Neuronal stem cell (in vitro differentiated cells): ENCODE results near the gene MAST4.

Source experiments
- DNase-seq: peaks from one replicate; pipeline ENCODE4 v3.0.0-alpha.2; 2013; ENCODE audit warnings: low spot score
- H2AFZ ChIP-seq: one replicate; pipeline ENCODE4 v1.6.1; 2013; ENCODE audit warnings: mild to moderate bottlenecking, low read length, inconsistent platforms
- H2AK5ac ChIP-seq: 2 replicates; pipeline ENCODE4 v1.6.1; 2013; ENCODE audit warnings: low read depth, mild to moderate bottlenecking, inconsistent platforms, low read length, moderate library complexity, mixed read lengths
- H2BK120ac ChIP-seq: 2 replicates; pipeline ENCODE4 v1.6.1; 2013; ENCODE audit warnings: low read depth, mild to moderate bottlenecking, inconsistent platforms, low read length, moderate library complexity, mixed read lengths
- H2BK12ac ChIP-seq: one replicate; pipeline ENCODE4 v1.6.1; 2013; ENCODE audit warnings: low read length, inconsistent platforms
- H2BK15ac ChIP-seq: 2 replicates; pipeline ENCODE4 v1.6.1; 2013; ENCODE audit warnings: mild to moderate bottlenecking, low read length, inconsistent platforms, mixed read lengths
- H2BK5ac ChIP-seq: one replicate; pipeline ENCODE4 v1.6.1; 2013; ENCODE audit warnings: inconsistent platforms, mild to moderate bottlenecking, low read length, moderate library complexity
- H3K14ac ChIP-seq: one replicate; pipeline ENCODE4 v1.6.1; 2013; ENCODE audit warnings: low read length, inconsistent platforms
- H3K18ac ChIP-seq: 2 replicates; pipeline ENCODE4 v1.6.1; 2013; ENCODE audit warnings: low read length, inconsistent platforms
- H3K23ac ChIP-seq: 2 replicates; pipeline ENCODE4 v1.6.1; 2013; ENCODE audit warnings: low read depth, mild to moderate bottlenecking, mixed read lengths, low read length, inconsistent platforms; ENCODE audit not compliant: poor library complexity
- H3K27ac ChIP-seq: replicated peaks from 3 replicates; pipeline ENCODE4 v1.5.1; 2013; ENCODE audit warnings: low read length, inconsistent platforms
- H3K27me3 ChIP-seq, 3 experiments: 2 replicates each; pipeline ENCODE4 v1.6.1; 2013; ENCODE audit warnings: low read length in 3 of 3, mild to moderate bottlenecking in 2 of 3, inconsistent platforms in 1 of 3, low read depth in 1 of 3, mixed read lengths in 1 of 3, moderate library complexity in 1 of 3; ENCODE audit not compliant: control insufficient read depth in 3 of 3, insufficient read depth in 3 of 3
- H3K36me3 ChIP-seq, 2 donors: replicated peaks in 1 of 2; 2 replicates each; pipeline ENCODE4 v1.6.1; 2013; ENCODE audit warnings: low read length in 2 of 2; ENCODE audit not compliant: control insufficient read depth in 2 of 2, insufficient read depth in 2 of 2
- H3K4ac ChIP-seq: 2 replicates; pipeline ENCODE4 v1.6.1; 2013; ENCODE audit warnings: inconsistent platforms, mild to moderate bottlenecking, low read length, moderate library complexity
- H3K4me1 ChIP-seq, 2 donors: 1 replicate in 1 of 2; 2 replicates in 1 of 2; pipeline ENCODE4 v1.6.1; 2013; ENCODE audit warnings: low read length in 2 of 2, low read depth in 1 of 2; ENCODE audit not compliant: control insufficient read depth in 2 of 2, insufficient read depth in 1 of 2
- H3K4me2 ChIP-seq: one replicate; pipeline ENCODE4 v1.6.1; 2013; ENCODE audit warnings: mild to moderate bottlenecking, low read length, inconsistent platforms; ENCODE audit not compliant: insufficient read depth, poor library complexity, severe bottlenecking
- H3K4me3 ChIP-seq, 2 donors: 2 replicates each; pipeline ENCODE4 v1.5.1; 2013; ENCODE audit warnings: low read length in 2 of 2, mild to moderate bottlenecking in 2 of 2, inconsistent platforms in 1 of 2, moderate library complexity in 1 of 2
- H3K79me1 ChIP-seq: one replicate; pipeline ENCODE4 v1.6.1; 2013; ENCODE audit warnings: low read depth, mild to moderate bottlenecking, inconsistent platforms, low read length, moderate library complexity
- H3K9ac ChIP-seq: one replicate; pipeline ENCODE4 v1.6.1; 2013; ENCODE audit warnings: mild to moderate bottlenecking, low read depth, low read length, inconsistent platforms; ENCODE audit not compliant: poor library complexity
- H3K9me3 ChIP-seq, 2 donors: replicated peaks in 1 of 2; 2 replicates each; pipeline versions ENCODE3 to v1.6.1; 2013; ENCODE audit warnings: low read length in 2 of 2, mild to moderate bottlenecking in 2 of 2, inconsistent platforms in 1 of 2, low read depth in 1 of 2, mixed read lengths in 1 of 2, moderate library complexity in 1 of 2; ENCODE audit not compliant: control insufficient read depth in 2 of 2, insufficient read depth in 1 of 2
- H4K8ac ChIP-seq: one replicate; pipeline ENCODE4 v1.6.1; 2013; ENCODE audit warnings: low read depth, mild to moderate bottlenecking, inconsistent platforms, low read length, moderate library complexity
- H4K91ac ChIP-seq: one replicate; pipeline ENCODE4 v1.6.1; 2013; ENCODE audit warnings: low read length, low read depth, mild to moderate bottlenecking, inconsistent platforms; ENCODE audit not compliant: poor library complexity
- WGBS, 2 donors: extraction: QIAGEN DNeasy Blood & Tissue Kit; methylation state at CpG; one replicate each; pipeline ENCODE4 v1.1.7; 2013; ENCODE audit warnings: missing lambda C conversion rate in 2 of 2, mixed read lengths in 1 of 2; ENCODE audit not compliant: insufficient read length in 2 of 2, insufficient replicate concordance in 1 of 2; ENCODE audit errors: extremely low coverage in 2 of 2; 5-methylcytosine and 5-hydroxymethylcytosine counted together

The MAST4 gene

DNA sequence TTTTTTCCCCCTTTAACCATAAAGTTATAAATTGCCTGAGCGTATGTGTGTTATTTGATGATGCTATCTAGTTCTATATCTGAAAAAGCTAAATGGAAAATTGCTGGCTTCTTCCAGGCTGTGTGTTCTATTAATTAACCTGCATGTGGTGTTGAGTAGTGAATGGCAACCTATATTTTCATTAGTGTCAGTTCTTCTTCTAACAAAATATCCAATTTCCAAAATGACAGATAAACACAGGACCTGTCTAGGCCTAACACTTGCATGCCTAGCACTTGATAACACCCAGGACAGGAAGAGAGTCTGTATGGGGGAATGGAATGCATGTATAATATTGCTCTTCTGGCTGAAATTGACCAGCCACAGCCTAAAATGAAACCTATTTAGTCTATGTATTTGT is 508.7 kb downstream of the MAST4 start:
- no peak overlapping the region for H3K23ac ChIP-seq
- no peak overlapping the region for H2AFZ ChIP-seq
- no peak overlapping the region for H2BK15ac ChIP-seq
- H3K4me1 ChIP-seq: peaks cover 0 to 2% of the 10 kb centered on the region in 2 donors
- no peak overlapping the region for H4K91ac ChIP-seq
- H3K4me2 ChIP-seq: no peak overlapping the region
- DNase-seq: no peak
- no peak overlapping the region for H2BK5ac ChIP-seq
- H3K36me3 ChIP-seq: no peaks in the 10 kb centered on the region
- no peak overlapping the region for H3K27ac ChIP-seq
- no peak overlapping the region for H3K14ac ChIP-seq
- no peak overlapping the region for H3K4me3 ChIP-seq
- no peak overlapping the region for H2AK5ac ChIP-seq
- H2BK12ac ChIP-seq: no peak overlapping the region
- no peak overlapping the region for H3K4ac ChIP-seq
- no peaks in the 10 kb centered on the region for H3K79me1 ChIP-seq
- H2BK120ac ChIP-seq: no peak overlapping the region
- H3K9me3 ChIP-seq: no peaks in the 10 kb centered on the region
- no CpG with 5 or more reads among the region's 1 CpG for WGBS, 2 donors
- no peaks in the 10 kb centered on the region for H3K27me3 ChIP-seq
- H3K9ac ChIP-seq: no peak overlapping the region
- no peak overlapping the region for H4K8ac ChIP-seq
- H3K18ac ChIP-seq: no peak overlapping the region

DNA sequence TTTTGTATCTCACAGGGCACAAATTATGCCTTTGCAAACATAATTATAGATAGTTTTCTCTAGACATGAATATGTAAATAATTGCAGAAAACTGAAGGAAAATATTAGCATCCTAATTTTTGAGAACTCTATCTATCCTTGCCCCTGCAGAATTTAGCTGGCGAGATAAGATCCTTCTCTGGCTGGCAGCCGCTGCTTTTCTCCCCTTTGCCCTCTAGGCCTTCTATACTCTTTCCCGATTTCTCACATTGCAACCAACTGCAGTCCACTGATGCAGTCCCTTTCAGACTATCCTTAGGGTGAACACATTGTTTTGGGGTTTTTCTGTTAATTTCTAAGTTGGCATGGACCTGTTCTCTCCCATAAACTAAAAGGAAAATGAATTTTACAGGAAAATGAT is 509.1 kb downstream of the MAST4 start:
- no peak overlapping the region for H4K91ac ChIP-seq
- no peak overlapping the region for H3K4ac ChIP-seq
- no peak overlapping the region for H2BK120ac ChIP-seq
- no CpG with 5 or more reads among the region's 3 CpGs for WGBS, 2 donors
- H3K18ac ChIP-seq: no peak overlapping the region
- DNase-seq: no peak
- no peak overlapping the region for H2AK5ac ChIP-seq
- H3K9ac ChIP-seq: no peak overlapping the region
- H3K14ac ChIP-seq: no peak overlapping the region
- no peaks in the 10 kb centered on the region for H3K27me3 ChIP-seq
- H3K9me3 ChIP-seq: no peaks in the 10 kb centered on the region
- no peak overlapping the region for H2BK15ac ChIP-seq
- H3K36me3 ChIP-seq: peaks cover 0 to 3% of the 10 kb centered on the region in 2 donors
- no peak overlapping the region for H2AFZ ChIP-seq
- H3K27ac ChIP-seq: no peak overlapping the region
- H2BK5ac ChIP-seq: no peak overlapping the region
- no peak overlapping the region for H3K23ac ChIP-seq
- H3K79me1 ChIP-seq: no peaks in the 10 kb centered on the region
- no peak overlapping the region for H2BK12ac ChIP-seq
- peaks cover 0 to 2% of the 10 kb centered on the region in 2 donors for H3K4me1 ChIP-seq
- H3K4me3 ChIP-seq: no peak overlapping the region
- no peak overlapping the region for H3K4me2 ChIP-seq
- no peak overlapping the region for H4K8ac ChIP-seq

DNA sequence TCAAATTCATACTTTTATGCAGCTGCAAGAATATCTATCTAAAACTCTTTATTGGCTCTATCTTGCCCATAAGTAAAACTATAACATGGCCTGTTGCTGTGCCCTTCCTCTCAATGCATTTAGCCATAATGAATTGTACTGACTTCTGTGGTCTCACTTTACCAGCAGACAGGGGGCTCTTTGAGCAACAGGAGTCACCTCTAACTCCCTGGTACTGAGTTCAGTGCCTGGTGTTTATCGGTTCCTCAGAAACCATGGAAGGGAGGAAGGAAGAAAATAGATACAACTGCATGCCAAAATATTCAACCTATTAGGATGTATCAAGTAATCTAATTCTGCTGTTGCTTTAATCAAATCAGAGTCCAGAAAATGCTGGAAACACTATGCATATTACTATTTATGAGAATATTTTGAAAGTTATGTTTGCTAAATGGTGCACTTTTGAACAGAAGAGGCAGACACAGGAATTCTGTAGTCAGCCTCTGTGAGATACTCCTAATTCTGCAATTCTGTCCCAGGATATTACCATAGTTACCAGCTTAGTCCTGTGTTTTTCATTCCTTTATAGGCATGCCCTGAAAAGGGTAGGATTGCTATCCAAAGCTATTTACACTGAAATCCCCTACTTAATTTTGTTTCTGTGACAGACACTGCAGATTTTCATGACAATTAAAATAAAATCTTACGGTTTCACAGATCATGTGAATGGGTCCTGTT is 510.6 kb downstream of the MAST4 start:
- H2BK12ac ChIP-seq: no peak overlapping the region
- no CpG with 5 or more reads among the region's 2 CpGs for WGBS, 2 donors
- no peak overlapping the region for H2BK5ac ChIP-seq
- DNase-seq: no peak
- no peak overlapping the region for H4K8ac ChIP-seq
- no peak overlapping the region for H2BK120ac ChIP-seq
- no peak overlapping the region for H2BK15ac ChIP-seq
- no peaks in the 10 kb centered on the region for H3K27me3 ChIP-seq
- H3K4me1 ChIP-seq: peaks cover 0 to 2% of the 10 kb centered on the region in 2 donors
- H2AFZ ChIP-seq: no peak overlapping the region
- H3K27ac ChIP-seq: no peak overlapping the region
- H3K14ac ChIP-seq: no peak overlapping the region
- no peak overlapping the region for H3K18ac ChIP-seq
- H3K4ac ChIP-seq: no peak overlapping the region
- H4K91ac ChIP-seq: no peak overlapping the region
- H2AK5ac ChIP-seq: no peak overlapping the region
- no peak overlapping the region for H3K23ac ChIP-seq
- no peaks in the 10 kb centered on the region for H3K9me3 ChIP-seq
- H3K4me2 ChIP-seq: no peak overlapping the region
- no peak overlapping the region for H3K4me3 ChIP-seq
- H3K79me1 ChIP-seq: no peaks in the 10 kb centered on the region
- H3K36me3 ChIP-seq: peaks cover 0 to 4% of the 10 kb centered on the region in 2 donors
- no peak overlapping the region for H3K9ac ChIP-seq

DNA sequence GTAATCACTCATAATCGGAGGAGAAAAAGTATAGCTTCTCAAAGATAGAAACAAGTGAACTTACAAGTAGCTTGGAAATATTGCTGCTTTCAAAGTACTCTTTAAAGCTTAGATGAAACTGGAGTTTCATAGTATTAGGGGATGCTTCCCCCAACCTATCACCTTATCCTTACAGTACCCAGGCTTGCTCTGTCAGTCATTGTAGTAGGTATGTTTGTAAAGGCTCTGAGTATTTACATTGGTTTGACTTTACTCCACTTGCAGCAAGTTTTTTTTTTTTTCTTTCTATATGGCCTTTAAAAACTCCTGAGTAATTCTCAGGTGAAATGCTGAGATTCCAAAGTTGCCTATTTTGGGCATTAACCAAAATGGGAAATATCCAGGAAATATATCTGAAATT is 515.6 kb downstream of the MAST4 start:
- Histone ChIP-seq H3K4ac (no peak overlapping the region), H3K27me3 (no peaks in the 10 kb centered on the region), H3K9me3 (no peaks in the 10 kb centered on the region), H2BK5ac (no peak overlapping the region), H3K4me3 (no peak overlapping the region), H2BK120ac (no peak overlapping the region), H2AK5ac (no peak overlapping the region), H3K36me3 (peaks cover 0 to 11% of the 10 kb centered on the region in 2 donors), H4K8ac (no peak overlapping the region), H2BK15ac (no peak overlapping the region), H2AFZ (no peak overlapping the region), H3K27ac (no peak overlapping the region), H3K9ac (no peak overlapping the region), H3K79me1 (no peaks in the 10 kb centered on the region), H3K4me2 (no peak overlapping the region), H4K91ac (no peak overlapping the region), H2BK12ac (no peak overlapping the region), H3K4me1 (peaks cover 0 to 2% of the 10 kb centered on the region in 2 donors), H3K18ac (no peak overlapping the region), H3K14ac (no peak overlapping the region), H3K23ac (no peak overlapping the region)
- WGBS, 2 donors: no CpG with 5 or more reads among the region's 1 CpG
- DNase-seq: no peak
